GM20000 (cell line): Measurements from ENCODE around the gene TMEM52.

ENCODE experiments used
- DNase-seq: peaks from one replicate; pipeline ENCODE4 v3.0.0; 2012; ENCODE audit warnings: low spot score
- CTCF ChIP-seq: IDR thresholded peaks from 2 replicates; pipeline ENCODE4 v1.5.1; 2012; ENCODE audit warnings: mild to moderate bottlenecking, control low read depth; ENCODE audit errors: extremely low read depth, missing control alignments

The TMEM52 gene

GRCh38 chr1:1910033-1910465 is 9.0 kb downstream of the TMEM52 start:
- DNase-seq = no peak
- TF ChIP-seq CTCF = no peak

DNA sequence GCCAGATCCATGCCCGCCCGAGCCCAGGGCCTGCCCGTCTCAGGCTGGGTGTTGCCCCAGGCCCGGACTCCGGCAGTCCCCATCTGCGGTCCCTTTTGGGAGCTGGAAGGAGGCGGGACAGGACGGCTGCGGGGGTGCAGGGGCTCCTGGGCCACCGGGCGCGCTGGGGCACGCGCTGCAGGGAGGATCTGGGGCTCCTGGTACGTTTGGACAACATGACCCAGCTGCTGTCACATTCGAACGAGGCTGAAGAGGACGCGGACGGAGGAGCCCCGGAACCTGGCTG is 10.6 kb downstream of the TMEM52 start:
- no peak for TF ChIP-seq CTCF
- DNase-seq = no peak

DNA sequence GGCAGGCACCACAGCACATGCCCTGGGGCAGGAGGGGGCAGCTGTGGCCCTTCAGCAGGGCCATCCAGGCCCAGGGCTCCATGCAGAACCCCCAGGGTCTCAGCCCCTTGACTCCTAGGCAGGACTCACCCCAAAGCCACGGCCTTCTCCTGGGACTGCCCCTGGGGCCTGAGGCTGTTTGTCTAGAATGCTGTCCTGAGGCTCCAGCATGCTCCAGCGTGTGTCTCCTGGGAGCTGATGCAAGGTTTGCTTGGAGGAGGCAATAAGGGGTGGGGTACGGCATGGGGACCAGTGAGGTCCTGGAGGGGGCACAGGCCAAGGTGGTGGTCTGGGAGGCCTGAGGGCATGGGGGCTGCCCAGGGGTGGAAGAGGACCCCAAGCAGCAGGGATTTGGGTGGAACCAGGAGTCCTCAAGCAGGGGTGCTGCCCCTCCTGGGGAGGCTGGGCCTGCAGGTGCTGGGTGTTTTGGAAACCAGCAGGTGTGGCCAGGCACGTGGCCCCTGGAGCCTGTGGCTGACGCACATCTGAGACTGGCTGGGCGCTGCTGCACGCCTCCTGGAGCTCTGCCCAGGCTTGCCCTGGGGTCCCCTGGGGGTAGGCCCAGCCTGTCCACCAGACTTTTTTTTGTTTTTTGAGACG is 11.9 kb downstream of the TMEM52 start:
- TF ChIP-seq CTCF = no peak
- DNase-seq = peak; percentile 66

GRCh38 chr1:1906185-1907097 is 12.6 kb downstream of the TMEM52 start:
- DNase-seq = peak; percentile 83
- TF ChIP-seq CTCF = peak; percentile 85

- TF ChIP-seq CTCF = no peak
- no peak for DNase-seq
Measured at GRCh38 chr1:1903224-1903623, 15.9 kb downstream of the TMEM52 start.

- TF ChIP-seq CTCF = no peak
Measured at GRCh38 chr1:1901641-1902294, 17.3 kb downstream of the TMEM52 start.

More at GRCh38 chr1:1901641-1902294, 17.3 kb downstream of the TMEM52 start:
- DNase-seq = no peak
